Measurements from ENCODE around the gene FADS3.

The FADS3 gene

GRCh38 chr11:61891331-61892084 lies at the start of gene FADS3:
Gene FADS3 (minus strand): TSS chr11:61891545. CDS start chr11:61891381, 164 bp downstream.
- H3K27me3 Mint-ChIP-seq (ENCODE audit: low read depth) = peaks cover 5% of the 10 kb centered on the region
- DNase-seq (ENCODE audit: low spot score) = peak; percentile 69
- no peaks in the 10 kb centered on the region for H3K9me3 Mint-ChIP-seq
- no peaks in the 10 kb centered on the region for H3K36me3 Mint-ChIP-seq (ENCODE audit: low read depth)
- H3K4me3 Mint-ChIP-seq = peak within 1 kb of the TSS; percentile 88
- no peak within 1 kb of the TSS for H3K27ac Mint-ChIP-seq
- H3K4me1 Mint-ChIP-seq (ENCODE audit: low read depth) = peaks cover 2% of the 10 kb centered on the region

- Mint-ChIP-seq H3K27ac (no peak overlapping the region), H3K4me1 (ENCODE audit: low read depth) (no peaks in the 10 kb centered on the region), H3K27me3 (ENCODE audit: low read depth) (peaks cover 26% of the 10 kb centered on the region), H3K9me3 (peaks cover 9% of the 10 kb centered on the region), H3K36me3 (ENCODE audit: low read depth) (no peaks in the 10 kb centered on the region), H3K4me3 (no peak overlapping the region)
- no peak for DNase-seq (ENCODE audit: low spot score)
Measured at GRCh38 chr11:61940466-61940865, 49.1 kb upstream of the FADS3 start.

DNA sequence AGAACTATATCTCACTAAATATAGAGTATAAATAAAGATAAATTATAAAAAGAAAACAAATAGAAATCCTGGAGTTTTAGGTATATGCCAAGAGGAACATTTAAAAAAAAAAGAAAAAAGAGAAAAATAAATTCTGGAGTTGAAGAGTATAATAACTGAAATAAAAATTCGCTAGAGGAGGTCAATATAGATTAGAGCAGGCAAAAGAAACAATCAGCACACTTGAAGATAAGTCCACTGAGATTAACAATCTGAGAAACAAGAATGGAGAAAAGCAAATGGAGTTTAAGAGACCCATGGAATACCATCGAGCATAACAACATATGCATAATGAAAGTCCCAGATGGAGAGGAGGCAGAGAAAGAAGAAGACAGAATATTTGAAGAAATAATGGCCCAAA lies 44.5 kb upstream of the FADS3 start:
- no peaks in the 10 kb centered on the region for H3K36me3 Mint-ChIP-seq (ENCODE audit: low read depth)
- peaks cover 32% of the 10 kb centered on the region for H3K27me3 Mint-ChIP-seq (ENCODE audit: low read depth)
- no peak for DNase-seq (ENCODE audit: low spot score)
- H3K9me3 Mint-ChIP-seq = peaks cover 13% of the 10 kb centered on the region
- no peak overlapping the region for H3K27ac Mint-ChIP-seq
- no peaks in the 10 kb centered on the region for H3K4me1 Mint-ChIP-seq (ENCODE audit: low read depth)
- H3K4me3 Mint-ChIP-seq = no peak overlapping the region

DNA sequence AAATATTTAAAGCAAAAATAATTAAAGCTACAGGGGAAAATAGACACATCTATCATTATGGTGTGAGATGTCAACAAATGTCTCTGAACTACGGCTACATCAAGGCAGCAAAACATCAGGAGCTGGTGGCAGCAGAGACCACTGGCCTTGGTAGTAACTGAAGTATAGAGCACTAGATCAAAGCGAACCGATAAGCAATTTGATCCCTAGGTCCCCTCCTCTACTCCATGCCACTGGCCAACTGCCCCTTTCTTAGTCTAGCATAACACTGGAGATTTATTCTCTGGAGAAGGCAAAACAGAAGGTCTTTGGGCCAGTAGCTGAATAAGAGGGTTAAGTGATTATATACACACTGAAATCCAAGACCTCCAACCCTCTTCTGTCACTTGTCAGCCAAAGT lies 39.6 kb upstream of the FADS3 start:
- DNase-seq (ENCODE audit: low spot score) = no peak
- H3K4me1 Mint-ChIP-seq (ENCODE audit: low read depth) = no peaks in the 10 kb centered on the region
- H3K36me3 Mint-ChIP-seq (ENCODE audit: low read depth) = no peaks in the 10 kb centered on the region
- no peak overlapping the region for H3K4me3 Mint-ChIP-seq
- peaks cover 15% of the 10 kb centered on the region for H3K27me3 Mint-ChIP-seq (ENCODE audit: low read depth)
- peaks cover 6% of the 10 kb centered on the region for H3K9me3 Mint-ChIP-seq
- H3K27ac Mint-ChIP-seq = no peak overlapping the region

- Mint-ChIP-seq H3K27me3 (ENCODE audit: low read depth) (peaks cover 18% of the 10 kb centered on the region), H3K9me3 (peaks cover 4% of the 10 kb centered on the region), H3K4me1 (ENCODE audit: low read depth) (no peaks in the 10 kb centered on the region), H3K27ac (no peak overlapping the region), H3K36me3 (ENCODE audit: low read depth) (no peaks in the 10 kb centered on the region), H3K4me3 (no peak overlapping the region)
- DNase-seq (ENCODE audit: low spot score) = no peak
Measured at GRCh38 chr11:61928606-61929005, 37.3 kb upstream of the FADS3 start.

- H3K27ac Mint-ChIP-seq = no peak overlapping the region
- peaks cover 12% of the 10 kb centered on the region for H3K27me3 Mint-ChIP-seq (ENCODE audit: low read depth)
- DNase-seq (ENCODE audit: low spot score) = no peak
- H3K4me3 Mint-ChIP-seq = no peak overlapping the region
- no peaks in the 10 kb centered on the region for H3K4me1 Mint-ChIP-seq (ENCODE audit: low read depth)
- H3K36me3 Mint-ChIP-seq (ENCODE audit: low read depth) = no peaks in the 10 kb centered on the region
- H3K9me3 Mint-ChIP-seq = no peaks in the 10 kb centered on the region
Measured at GRCh38 chr11:61927501-61927900, 36.2 kb upstream of the FADS3 start.

GRCh38 chr11:61926235-61926634 lies 34.9 kb upstream of the FADS3 start:
- no peak overlapping the region for H3K27ac Mint-ChIP-seq
- no peak overlapping the region for H3K4me3 Mint-ChIP-seq
- DNase-seq (ENCODE audit: low spot score) = no peak
- no peaks in the 10 kb centered on the region for H3K9me3 Mint-ChIP-seq
- no peaks in the 10 kb centered on the region for H3K36me3 Mint-ChIP-seq (ENCODE audit: low read depth)
- no peaks in the 10 kb centered on the region for H3K4me1 Mint-ChIP-seq (ENCODE audit: low read depth)
- peaks cover 7% of the 10 kb centered on the region for H3K27me3 Mint-ChIP-seq (ENCODE audit: low read depth)

DNA sequence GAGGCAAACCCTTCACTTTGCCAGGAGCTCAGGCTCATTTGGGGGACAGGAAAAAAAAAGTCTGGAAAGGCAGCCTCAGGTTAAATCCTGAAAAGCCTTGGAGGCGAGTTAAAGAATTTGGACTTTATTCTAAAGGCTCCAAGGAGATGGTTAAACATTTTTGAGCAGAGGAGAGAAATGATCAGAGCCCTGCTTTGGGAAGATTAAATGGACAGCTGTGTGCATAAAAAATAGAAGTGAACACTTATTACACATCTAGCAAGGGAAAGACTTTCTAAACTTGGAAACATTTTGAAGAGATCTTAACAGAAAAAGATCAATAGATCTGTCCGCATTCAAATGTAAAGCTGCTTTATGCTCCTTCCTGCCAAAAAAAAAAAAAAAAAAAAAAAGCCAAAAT lies 34.4 kb upstream of the FADS3 start:
- Mint-ChIP-seq H3K27ac (no peak overlapping the region), H3K4me1 (ENCODE audit: low read depth) (no peaks in the 10 kb centered on the region)

GRCh38 chr11:61924064-61924455 lies 32.7 kb upstream of the FADS3 start:
- no peaks in the 10 kb centered on the region for H3K9me3 Mint-ChIP-seq
- H3K27ac Mint-ChIP-seq = no peak overlapping the region
- H3K4me1 Mint-ChIP-seq (ENCODE audit: low read depth) = no peaks in the 10 kb centered on the region
- no peak for DNase-seq (ENCODE audit: low spot score)
- H3K36me3 Mint-ChIP-seq (ENCODE audit: low read depth) = no peaks in the 10 kb centered on the region
- H3K27me3 Mint-ChIP-seq (ENCODE audit: low read depth) = peaks cover 19% of the 10 kb centered on the region
- no peak overlapping the region for H3K4me3 Mint-ChIP-seq

More for the DNA sequence above, 34.4 kb upstream of the FADS3 start:
- no peak for DNase-seq (ENCODE audit: low spot score)
- peaks cover 6% of the 10 kb centered on the region for H3K27me3 Mint-ChIP-seq (ENCODE audit: low read depth)
- H3K9me3 Mint-ChIP-seq = no peaks in the 10 kb centered on the region
- H3K36me3 Mint-ChIP-seq (ENCODE audit: low read depth) = no peaks in the 10 kb centered on the region
- H3K4me3 Mint-ChIP-seq = no peak overlapping the region

GRCh38 chr11:61923166-61924063 lies 32.1 kb upstream of the FADS3 start:
- peaks cover 25% of the 10 kb centered on the region for H3K27me3 Mint-ChIP-seq (ENCODE audit: low read depth)
- H3K27ac Mint-ChIP-seq = no peak overlapping the region
- no peaks in the 10 kb centered on the region for H3K9me3 Mint-ChIP-seq
- H3K36me3 Mint-ChIP-seq (ENCODE audit: low read depth) = no peaks in the 10 kb centered on the region
- H3K4me1 Mint-ChIP-seq (ENCODE audit: low read depth) = no peaks in the 10 kb centered on the region
- no peak for DNase-seq (ENCODE audit: low spot score)
- H3K4me3 Mint-ChIP-seq = no peak overlapping the region

DNA sequence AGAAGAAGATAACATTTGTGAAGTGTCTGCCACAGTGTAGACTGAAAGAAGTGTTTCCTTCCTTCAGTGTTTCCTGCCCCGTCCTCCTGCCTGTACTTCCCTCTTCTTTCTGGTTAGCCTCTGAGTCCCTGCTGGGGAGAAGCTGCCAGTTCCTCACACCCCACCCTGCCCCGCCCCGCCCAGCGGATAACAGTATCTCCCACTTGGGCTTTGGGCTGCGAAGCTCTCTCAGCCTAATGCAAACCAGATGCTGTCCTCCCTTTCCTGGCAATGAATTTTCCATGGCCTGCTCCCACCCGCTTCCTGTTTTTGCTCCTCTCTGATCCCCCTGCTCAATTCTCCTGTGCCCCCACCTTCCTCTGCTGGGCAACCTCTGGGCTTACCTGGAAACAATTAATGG lies 31.2 kb upstream of the FADS3 start:
- peaks cover 4% of the 10 kb centered on the region for H3K4me1 Mint-ChIP-seq (ENCODE audit: low read depth)
- peaks cover 34% of the 10 kb centered on the region for H3K27me3 Mint-ChIP-seq (ENCODE audit: low read depth)
- H3K9me3 Mint-ChIP-seq = no peaks in the 10 kb centered on the region
- H3K27ac Mint-ChIP-seq = no peak overlapping the region
- DNase-seq (ENCODE audit: low spot score) = no peak
- H3K36me3 Mint-ChIP-seq (ENCODE audit: low read depth) = no peaks in the 10 kb centered on the region
- H3K4me3 Mint-ChIP-seq = no peak overlapping the region

GRCh38 chr11:61921446-61921845 lies 30.1 kb upstream of the FADS3 start:
- no peaks in the 10 kb centered on the region for H3K9me3 Mint-ChIP-seq
- H3K36me3 Mint-ChIP-seq (ENCODE audit: low read depth) = no peaks in the 10 kb centered on the region
- no peak overlapping the region for H3K4me3 Mint-ChIP-seq

GRCh38 chr11:61919705-61920631 lies 28.6 kb upstream of the FADS3 start:
- Mint-ChIP-seq H3K4me1 (ENCODE audit: low read depth) (peaks cover 4% of the 10 kb centered on the region), H3K9me3 (no peaks in the 10 kb centered on the region), H3K4me3 (no peak overlapping the region)

More at GRCh38 chr11:61921446-61921845, 30.1 kb upstream of the FADS3 start:
- Mint-ChIP-seq H3K4me1 (ENCODE audit: low read depth) (peaks cover 4% of the 10 kb centered on the region), H3K27me3 (ENCODE audit: low read depth) (peaks cover 40% of the 10 kb centered on the region), H3K27ac (no peak overlapping the region)
- DNase-seq (ENCODE audit: low spot score) = no peak

More at GRCh38 chr11:61919705-61920631, 28.6 kb upstream of the FADS3 start:
- DNase-seq (ENCODE audit: low spot score) = no peak
- Mint-ChIP-seq H3K27ac (no peak overlapping the region), H3K36me3 (ENCODE audit: low read depth) (no peaks in the 10 kb centered on the region), H3K27me3 (ENCODE audit: low read depth) (peaks cover 49% of the 10 kb centered on the region)

Measured in T-helper 2 cell treated with Interferon-gamma antibody and Interleukin-4, amounts not matched to agents 5 μg/mL and 100 μg/mL, for 36 hours (primary cell).